ENCODE data around the gene SCO2. TPM values are rescaled to one million over a fixed set of nuclear protein-coding genes. Genes with fewer than 3 reads are reported as not detected.

Gene SCO2
- total RNA-seq, 2 donors from 2014 or later: 3.5 to 4.5 TPM

DNA sequence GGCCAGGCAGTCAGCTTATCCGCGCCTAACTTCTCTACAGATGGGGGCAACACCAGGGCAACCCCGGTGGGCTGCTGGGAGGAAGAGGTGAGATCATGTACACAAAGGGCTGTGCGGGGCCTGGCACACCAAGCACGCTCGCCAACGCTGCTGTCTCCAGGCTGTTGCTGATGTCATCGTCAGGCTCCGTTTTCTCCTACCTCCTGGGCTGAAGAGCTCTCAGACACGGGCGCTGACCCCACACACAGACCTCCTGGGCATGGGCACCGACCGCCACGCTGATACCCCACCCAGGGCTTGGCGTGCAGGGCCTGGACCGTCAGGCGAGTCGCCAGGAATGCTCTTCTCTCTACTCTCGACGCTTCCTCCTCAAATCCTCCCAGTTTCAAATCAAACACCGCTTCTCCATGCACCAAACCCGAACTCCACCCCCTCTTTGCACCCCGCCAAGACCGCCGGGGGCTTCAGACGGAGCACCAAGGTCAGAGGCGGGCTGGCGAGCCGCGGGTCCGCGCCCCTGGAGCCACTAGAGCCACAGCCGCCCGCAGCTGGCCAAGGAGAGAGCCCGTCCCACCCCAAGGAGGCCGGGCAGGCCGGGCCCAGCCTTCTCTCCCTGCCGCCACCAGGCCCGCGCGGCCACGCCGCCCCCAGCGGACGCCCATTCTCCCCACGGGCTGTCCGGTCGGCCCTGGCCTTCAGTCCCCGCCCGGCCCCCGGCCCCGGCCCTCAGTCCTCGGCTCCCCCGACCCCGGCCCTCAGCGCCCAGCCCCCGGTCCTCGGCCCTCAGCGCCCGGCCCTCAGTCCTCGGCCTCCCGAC is 51.3 kb downstream of the SCO2 start:
- Histone ChIP-seq H3K9me3 (no peaks in the 10 kb centered on the region), H3K4me1 (ENCODE audit: control insufficient read depth in 1 of 2, low read depth in 2 of 2) (peaks cover 40 to 53% of the 10 kb centered on the region in 2 donors), H3K27ac (peak overlapping the region in 1 of 2 donors; percentile 44), H3K27me3 (replicated peaks; ENCODE audit: insufficient read depth) (no peaks in the 10 kb centered on the region), H3K4me3 (peak overlapping the region; percentile 94), H3K36me3 (no peaks in the 10 kb centered on the region)
- ATAC-seq (ENCODE audit: insufficient number of reproducible peaks, low FRiP score, low read depth) (no peak), DNase-seq (ENCODE audit: low spot score) (no peak)
- TF ChIP-seq, protein P1, sequence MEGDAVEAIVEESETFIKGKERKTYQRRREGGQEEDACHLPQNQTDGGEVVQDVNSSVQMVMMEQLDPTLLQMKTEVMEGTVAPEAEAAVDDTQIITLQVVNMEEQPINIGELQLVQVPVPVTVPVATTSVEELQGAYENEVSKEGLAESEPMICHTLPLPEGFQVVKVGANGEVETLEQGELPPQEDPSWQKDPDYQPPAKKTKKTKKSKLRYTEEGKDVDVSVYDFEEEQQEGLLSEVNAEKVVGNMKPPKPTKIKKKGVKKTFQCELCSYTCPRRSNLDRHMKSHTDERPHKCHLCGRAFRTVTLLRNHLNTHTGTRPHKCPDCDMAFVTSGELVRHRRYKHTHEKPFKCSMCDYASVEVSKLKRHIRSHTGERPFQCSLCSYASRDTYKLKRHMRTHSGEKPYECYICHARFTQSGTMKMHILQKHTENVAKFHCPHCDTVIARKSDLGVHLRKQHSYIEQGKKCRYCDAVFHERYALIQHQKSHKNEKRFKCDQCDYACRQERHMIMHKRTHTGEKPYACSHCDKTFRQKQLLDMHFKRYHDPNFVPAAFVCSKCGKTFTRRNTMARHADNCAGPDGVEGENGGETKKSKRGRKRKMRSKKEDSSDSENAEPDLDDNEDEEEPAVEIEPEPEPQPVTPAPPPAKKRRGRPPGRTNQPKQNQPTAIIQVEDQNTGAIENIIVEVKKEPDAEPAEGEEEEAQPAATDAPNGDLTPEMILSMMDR (IDR thresholded peaks at IDR 0.05): no peak

Other genes with a start within 250 kb of the SCO2 start
- gene PLXNB2, start 218.0 kb downstream of the SCO2 start, total RNA-seq: 100 to 1,000 TPM; 169 to 218 TPM
- gene DENND6B, start 198.6 kb downstream of the SCO2 start, total RNA-seq: 1 to 10 TPM; 4.2 to 6.0 TPM
- 10 to 100 TPM; 61.2 to 73.6 TPM for gene PPP6R2, start 182.3 kb downstream of the SCO2 start, total RNA-seq
- 10 to 100 TPM; 72.9 to 99.9 TPM for gene SBF1, start 50.6 kb downstream of the SCO2 start, total RNA-seq
- under 1 TPM in 1 of 2 donors, not detected in 1; 0.14 TPM for gene ADM2, start 44.1 kb downstream of the SCO2 start, total RNA-seq
- gene MIOX, start 38.7 kb downstream of the SCO2 start, total RNA-seq: not detected
- gene LMF2, start 17.9 kb downstream of the SCO2 start, total RNA-seq: 10 to 100 TPM; 61.9 to 87.6 TPM
- gene NCAPH2, start 17.4 kb downstream of the SCO2 start, total RNA-seq: 10 to 100 TPM; 40.8 to 50.4 TPM
- 10 to 100 TPM; 90.4 to 95.7 TPM for gene TYMP, start 4.4 kb upstream of the SCO2 start, total RNA-seq
- not detected for gene KLHDC7B, start 20.3 kb upstream of the SCO2 start, total RNA-seq
- not detected for gene SYCE3, start 37.3 kb upstream of the SCO2 start, total RNA-seq
- gene CPT1B, start 52.8 kb upstream of the SCO2 start, total RNA-seq: 10 to 100 TPM; 14.6 to 21.4 TPM
- gene CHKB, start 57.3 kb upstream of the SCO2 start, total RNA-seq: 10 to 100 TPM; 52.6 to 78.7 TPM
- gene MAPK8IP2, start 75.2 kb upstream of the SCO2 start, total RNA-seq: under 1 TPM; 0.41 to 0.92 TPM
- 10 to 100 TPM; 38.4 to 75.4 TPM for gene ARSA, start 102.6 kb upstream of the SCO2 start, total RNA-seq
- 10 to 100 TPM; 10.7 to 14.3 TPM for gene SHANK3, start 147.2 kb upstream of the SCO2 start, total RNA-seq
- not detected for gene ACR, start 212.6 kb upstream of the SCO2 start, total RNA-seq